ENCODE results near the gene ZNF562.
A peak's percentile ranks its signal among the peaks of the same experiment; 100 is the strongest.

ZNF562 gene

GRCh38 chr19:9620842-9621155, 54.1 kb downstream of the ZNF562 start:
- no peak for DNase-seq (ENCODE audit: low read depth)
- H3K4me3 ChIP-seq (ENCODE audit: low read depth, low read length), result peak overlapping the region; percentile 70
- TF ChIP-seq CTCF (IDR thresholded peaks at IDR 0.05; ENCODE audit: low read depth, low read length) (no peak), POLR2A (IDR thresholded peaks at IDR 0.05; ENCODE audit: extremely low read depth, insufficient read length) (no peak)

- DNase-seq (ENCODE audit: low read depth), result no peak
- TF ChIP-seq MYC (IDR thresholded peaks at IDR 0.05; ENCODE audit: low read depth, low read length) (no peak), CTCF (IDR thresholded peaks at IDR 0.05; ENCODE audit: low read depth, low read length) (no peak), POLR2A (IDR thresholded peaks at IDR 0.05; ENCODE audit: extremely low read depth, insufficient read length) (no peak), MAX (IDR thresholded peaks at IDR 0.05; ENCODE audit: low read depth, low read length) (no peak)
- no peak overlapping the region for H3K4me3 ChIP-seq (ENCODE audit: low read depth, low read length)
These were observed 59.1 kb downstream of the ZNF562 start for GRCh38 chr19:9615844-9616243.

- no peak overlapping the region for H3K4me3 ChIP-seq (ENCODE audit: low read depth, low read length)
- TF ChIP-seq MYC (IDR thresholded peaks at IDR 0.05; ENCODE audit: low read depth, low read length) (no peak), MAX (IDR thresholded peaks at IDR 0.05; ENCODE audit: low read depth, low read length) (no peak), CTCF (IDR thresholded peaks at IDR 0.05; ENCODE audit: low read depth, low read length) (no peak), POLR2A (IDR thresholded peaks at IDR 0.05; ENCODE audit: extremely low read depth, insufficient read length) (no peak)
- DNase-seq (ENCODE audit: low read depth), result no peak
These were observed 64.3 kb downstream of the ZNF562 start for GRCh38 chr19:9610484-9611113.

GRCh38 chr19:9608912-9609311, 66.0 kb downstream of the ZNF562 start:
- DNase-seq (ENCODE audit: low read depth), result no peak
- TF ChIP-seq POLR2A (IDR thresholded peaks at IDR 0.05; ENCODE audit: extremely low read depth, insufficient read length), result no peak
- TF ChIP-seq CTCF (IDR thresholded peaks at IDR 0.05; ENCODE audit: low read depth, low read length), result no peak
- TF ChIP-seq MAX (IDR thresholded peaks at IDR 0.05; ENCODE audit: low read depth, low read length), result no peak
- no peak for TF ChIP-seq MYC (IDR thresholded peaks at IDR 0.05; ENCODE audit: low read depth, low read length)
- H3K4me3 ChIP-seq (ENCODE audit: low read depth, low read length), result no peak overlapping the region

- H3K4me3 ChIP-seq (ENCODE audit: low read depth, low read length), result no peak overlapping the region
- no peak for DNase-seq (ENCODE audit: low read depth)
These were observed 77.9 kb downstream of the ZNF562 start for GRCh38 chr19:9597027-9597426.

More at GRCh38 chr19:9597027-9597426, 77.9 kb downstream of the ZNF562 start:
- TF ChIP-seq MAX (IDR thresholded peaks at IDR 0.05; ENCODE audit: low read depth, low read length), result no peak
- no peak for TF ChIP-seq MYC (IDR thresholded peaks at IDR 0.05; ENCODE audit: low read depth, low read length)
- TF ChIP-seq CTCF (IDR thresholded peaks at IDR 0.05; ENCODE audit: low read depth, low read length), result no peak
- TF ChIP-seq POLR2A (IDR thresholded peaks at IDR 0.05; ENCODE audit: extremely low read depth, insufficient read length), result no peak

Data from NB4 (cell line).